ENCODE measurements around the gene CCNO.

The CCNO gene

GRCh38 chr5:55222985-55223811 is 10.2 kb downstream of the CCNO start:
- no peak for DNase-seq (ENCODE audit: low read depth in 2 of 2)

DNA sequence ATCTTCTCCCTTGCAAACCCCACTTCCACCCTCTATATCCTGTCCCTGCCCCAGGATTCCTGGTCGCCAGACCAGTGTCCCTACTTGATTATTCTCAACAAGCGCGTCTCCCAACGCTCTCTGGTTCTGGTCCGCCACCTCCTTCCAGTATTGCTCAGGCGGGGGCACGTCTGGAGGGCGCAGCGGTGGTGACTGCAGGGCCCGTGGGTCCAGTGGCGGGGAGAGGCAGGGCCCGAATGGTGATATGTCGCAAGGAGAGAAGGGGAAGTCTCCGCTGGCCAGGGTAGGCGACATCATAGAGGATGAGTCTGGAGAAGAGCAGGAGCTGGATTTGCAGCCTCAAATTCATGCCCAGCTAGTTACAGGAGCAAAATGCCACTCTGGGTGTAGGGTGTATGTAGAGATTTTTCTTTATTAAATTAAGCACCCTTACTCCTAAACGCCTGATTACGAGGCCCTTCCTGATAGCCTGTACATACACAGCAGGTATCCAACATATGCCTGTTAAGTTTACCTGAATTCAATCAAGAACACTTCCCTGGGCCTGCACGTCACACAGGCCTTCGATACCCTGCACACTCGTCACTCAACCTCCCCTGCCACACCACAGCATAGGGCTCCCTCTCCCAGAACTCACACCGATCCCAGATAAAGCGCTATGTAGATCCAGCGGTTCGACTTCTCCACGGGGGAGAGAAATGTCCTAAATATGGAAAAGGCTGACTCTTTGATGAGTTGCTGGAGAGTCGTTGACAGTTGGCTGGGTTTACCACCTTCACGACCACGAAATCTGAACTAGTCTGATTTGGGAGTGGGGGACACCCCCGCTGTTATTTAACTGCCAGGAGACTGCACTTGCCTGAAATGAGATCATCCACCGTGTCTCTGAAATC is 11.1 kb downstream of the CCNO start:
- no peak for DNase-seq (ENCODE audit: low read depth in 2 of 2)

GRCh38 chr5:55220433-55221185 is 12.8 kb downstream of the CCNO start:
- no peak for DNase-seq (ENCODE audit: low read depth in 2 of 2)

- DNase-seq (ENCODE audit: low read depth in 2 of 2) = no peak
Observed at GRCh38 chr5:55219770-55220169, 13.6 kb downstream of the CCNO start.

DNA sequence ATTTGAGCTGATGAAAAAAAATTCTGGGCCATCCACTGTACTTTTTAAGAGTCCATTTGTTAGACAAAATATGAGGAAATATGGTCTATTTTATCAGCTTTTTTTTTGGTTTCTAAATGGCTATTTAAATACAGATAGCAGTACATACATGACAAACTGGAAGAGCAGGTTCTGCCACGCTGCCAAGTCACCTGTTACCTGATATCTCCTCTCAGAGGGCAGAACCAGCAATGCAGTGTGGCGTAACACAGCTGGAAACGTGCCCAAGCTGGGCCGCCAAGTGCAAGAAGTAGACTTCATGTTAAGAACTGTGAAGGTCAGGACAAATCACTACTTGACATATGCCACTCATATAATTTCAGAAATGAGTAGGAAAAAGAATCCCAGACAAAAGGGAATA is 14.4 kb downstream of the CCNO start:
- no peak for DNase-seq (ENCODE audit: low read depth in 2 of 2)

DNA sequence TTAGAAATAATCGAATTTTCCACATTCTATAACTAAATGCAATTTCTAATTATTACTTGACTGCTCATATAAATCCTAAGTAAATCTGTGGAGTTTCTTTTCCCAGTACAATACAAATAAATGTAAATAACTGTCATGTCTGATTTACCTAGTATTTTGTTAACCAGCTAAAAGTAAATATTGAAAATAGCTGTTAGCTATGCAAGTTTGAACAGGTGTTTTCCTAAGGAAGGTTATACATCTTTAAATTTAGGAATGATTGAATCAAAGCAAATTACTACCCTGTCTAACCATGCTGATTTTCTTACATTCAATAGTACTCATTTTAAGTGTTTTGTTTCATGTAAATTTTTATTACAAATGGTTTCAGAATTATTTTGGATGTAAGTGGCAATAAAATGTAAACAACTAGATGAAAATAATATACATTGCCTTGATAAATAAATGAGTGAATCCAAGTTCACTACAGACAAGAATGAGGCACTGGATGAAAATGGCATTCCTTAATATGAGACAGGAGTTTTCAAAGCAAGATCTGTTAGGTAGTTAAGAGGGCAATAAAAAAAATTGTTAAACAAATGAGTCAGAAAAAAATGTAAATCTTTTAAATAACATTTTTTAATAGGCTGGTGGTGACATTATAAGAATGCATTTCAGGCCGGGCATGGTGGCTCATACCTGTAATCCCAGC is 22.1 kb downstream of the CCNO start:
- no peak for DNase-seq (ENCODE audit: low read depth in 2 of 2)

- no peak for DNase-seq (ENCODE audit: low read depth in 2 of 2)
Observed at GRCh38 chr5:55205001-55205400, 28.4 kb downstream of the CCNO start.

DNA sequence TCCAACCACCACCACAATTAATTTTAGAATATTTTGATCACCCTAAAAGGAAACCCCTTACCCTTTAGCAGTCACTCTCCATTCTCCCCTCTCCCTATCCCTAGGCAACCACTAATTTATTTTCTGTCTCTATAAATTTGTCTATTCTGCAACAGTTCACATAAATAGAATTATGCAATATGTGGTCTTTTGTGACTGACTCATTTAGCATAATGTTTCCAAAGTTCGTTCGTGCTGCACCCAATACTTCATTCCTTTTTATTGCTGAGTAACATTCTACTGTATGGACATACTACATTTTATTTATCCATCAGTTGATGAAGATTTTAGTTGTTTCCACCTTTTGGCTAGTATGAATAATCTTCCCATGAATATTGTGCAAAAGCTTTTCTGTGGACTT is 42.2 kb downstream of the CCNO start:
- DNase-seq (ENCODE audit: low read depth in 2 of 2) = no peak

DNA sequence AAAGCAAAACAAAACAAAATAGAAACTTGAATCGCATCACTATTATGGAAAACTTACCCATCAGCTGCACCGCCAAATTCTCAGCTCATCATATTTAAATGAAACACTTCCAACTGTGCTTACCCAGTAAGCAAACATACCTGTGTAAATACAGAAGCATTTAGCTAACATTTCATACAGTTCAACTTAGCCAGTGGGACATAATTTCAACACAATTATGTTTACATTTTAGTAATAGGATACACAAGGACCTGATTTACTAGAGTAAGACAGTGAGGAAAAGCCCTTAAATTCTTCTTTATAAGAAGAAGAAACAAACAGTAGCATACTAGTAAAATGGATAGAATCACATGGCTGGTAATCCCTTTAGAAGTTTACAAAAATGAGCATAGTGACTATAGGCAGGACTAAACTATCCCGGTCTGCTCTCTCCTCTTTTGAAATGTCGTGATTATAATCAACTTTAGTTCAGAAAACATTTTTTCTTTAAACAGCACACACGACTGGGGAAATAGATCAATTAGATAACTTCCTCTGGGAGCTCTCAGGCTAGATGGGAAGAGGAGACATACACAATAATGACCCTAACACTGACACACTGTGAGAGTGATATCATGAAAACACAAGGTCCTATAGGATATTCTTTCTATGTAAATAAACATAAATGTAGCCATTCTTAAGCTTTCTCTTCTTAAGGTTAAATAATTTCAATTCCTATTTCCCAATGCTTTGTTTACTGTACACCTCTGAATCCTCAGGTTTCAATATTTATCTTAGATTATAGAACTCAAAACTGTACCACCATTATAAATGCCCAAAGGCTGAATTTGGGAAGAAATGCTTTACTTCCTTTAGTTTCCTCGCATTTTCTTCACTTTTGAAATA is 44.5 kb downstream of the CCNO start:
- DNase-seq (ENCODE audit: low read depth in 2 of 2) = no peak

DNA sequence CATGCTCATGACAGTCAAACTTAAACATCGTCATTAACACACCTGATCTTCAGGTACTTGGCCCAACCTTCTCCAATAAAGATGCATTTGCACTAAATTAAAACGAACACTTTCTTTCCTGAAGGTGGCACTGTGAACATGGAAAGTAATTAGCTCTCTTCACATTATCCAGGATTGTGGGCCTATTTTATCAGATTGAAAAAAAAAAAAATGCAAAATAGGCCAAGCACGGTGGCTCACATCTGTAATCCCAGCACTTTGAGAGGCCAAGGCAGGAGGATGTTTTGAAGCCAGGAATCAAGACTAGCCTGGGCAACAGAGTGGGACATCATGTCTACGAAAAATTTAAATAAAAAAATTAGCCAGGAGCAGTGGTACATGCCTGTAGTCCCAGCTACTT is 46.0 kb downstream of the CCNO start:
- DNase-seq (ENCODE audit: low read depth in 2 of 2) = no peak
